GM19023 (cell line): Measurements from ENCODE around the gene STK32B.

Experiments used
- ATAC-seq: cut with Tn5 transposase; IDR thresholded peaks from one replicate; pipeline ENCODE4 v1.9.1; 2021; ENCODE audit warnings: mild to moderate bottlenecking, moderate library complexity; ENCODE audit not compliant: unreplicated experiment

STK32B gene

DNA sequence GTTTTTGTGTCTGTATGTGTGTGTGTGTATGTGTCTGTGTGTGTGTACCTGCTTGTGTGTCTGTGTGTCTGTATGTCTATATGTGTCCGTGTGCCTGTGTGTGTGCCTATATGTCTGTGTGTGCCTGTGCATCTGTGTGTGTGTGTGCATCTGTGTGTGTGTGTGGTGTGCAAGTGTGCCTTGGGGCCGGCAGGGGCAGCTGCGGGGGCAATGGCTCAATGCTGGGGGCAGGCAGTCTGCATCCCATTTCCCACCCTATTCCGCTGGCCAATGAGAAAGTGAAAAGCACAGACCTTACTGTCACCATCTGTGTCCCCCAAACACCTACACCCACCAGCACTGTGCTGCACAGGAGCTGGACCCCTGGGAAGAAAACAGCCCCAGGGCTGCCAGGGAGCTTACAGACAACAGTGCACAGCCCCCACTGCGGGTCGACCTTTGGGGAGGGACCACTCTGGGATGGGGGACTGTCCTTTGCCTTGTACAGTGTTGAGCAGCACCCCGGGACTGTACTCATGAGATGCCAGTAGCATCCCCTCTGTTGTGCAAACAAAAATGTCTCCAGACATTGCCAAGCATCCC, 411.1 kb downstream of the STK32B start:
- ATAC-seq: no peak

DNA sequence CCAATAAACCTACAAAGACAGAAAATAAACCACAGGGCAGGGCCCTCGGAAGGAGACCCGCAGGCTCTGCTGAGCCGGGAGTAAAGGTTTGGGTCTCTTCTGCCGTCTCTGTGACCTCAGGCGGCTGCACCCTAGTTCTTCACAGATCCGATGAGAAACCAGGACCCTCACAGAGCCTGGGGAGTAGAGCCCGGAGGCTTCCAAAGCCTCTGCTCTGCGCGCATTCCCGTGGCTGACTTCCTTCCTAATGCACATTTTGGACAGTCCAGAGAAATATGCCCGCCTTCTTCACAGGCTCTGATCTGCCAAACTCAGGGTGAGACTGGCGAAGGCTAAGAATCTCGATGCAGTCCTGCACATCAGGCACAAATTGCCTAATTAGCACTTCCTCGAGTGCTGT, 411.6 kb downstream of the STK32B start:
- no peak for ATAC-seq

DNA sequence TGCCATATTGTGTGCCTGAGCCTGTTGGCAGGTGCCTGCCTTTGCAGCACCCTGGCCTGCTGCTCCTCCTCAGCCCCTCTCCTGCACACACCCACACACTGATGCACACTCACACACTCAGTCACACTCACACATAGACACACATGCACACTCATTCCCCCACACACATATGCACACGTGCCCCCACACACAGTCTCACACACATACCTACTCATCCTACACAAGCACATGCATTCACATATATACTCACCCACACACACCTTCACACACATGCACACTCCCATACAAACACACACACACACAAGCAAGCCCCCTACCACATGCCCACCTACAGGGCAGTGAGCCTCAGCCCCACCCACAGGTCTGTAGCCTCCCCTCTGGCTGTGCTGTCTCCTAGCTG, 412.1 kb downstream of the STK32B start:
- ATAC-seq: no peak

DNA sequence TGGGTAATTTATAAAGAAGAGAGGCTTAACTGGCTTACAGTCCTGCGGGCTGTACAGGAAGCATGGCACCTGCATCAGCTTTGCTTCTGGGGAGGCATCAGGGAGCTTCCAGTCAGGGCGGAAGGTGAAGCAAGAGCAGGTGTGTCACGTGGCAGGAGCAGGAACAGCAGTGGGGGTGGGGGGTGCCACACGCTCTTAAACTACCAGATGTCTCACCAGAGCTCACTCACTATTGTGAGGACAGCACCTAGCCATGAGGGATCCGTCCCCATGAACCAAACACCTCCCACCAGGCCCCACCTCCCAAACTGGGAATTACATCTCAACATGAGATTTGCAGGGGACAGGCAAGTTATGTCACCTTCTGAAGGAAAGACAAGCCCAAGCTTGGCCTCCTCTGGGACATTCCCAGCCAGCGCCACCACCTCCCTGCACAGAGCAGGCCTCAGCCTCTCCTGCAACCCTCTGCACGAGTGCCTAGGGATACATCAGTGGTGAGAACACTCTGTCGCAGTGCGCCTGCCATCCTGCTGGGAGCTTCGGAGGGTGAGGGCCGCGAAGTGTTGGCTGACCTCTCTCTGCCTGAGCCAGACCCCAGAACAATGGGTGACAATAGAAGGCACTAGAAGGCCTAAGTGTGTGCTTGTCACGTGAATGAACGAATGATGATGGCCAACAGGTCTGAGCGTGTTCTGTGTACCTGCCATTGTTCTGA, 412.8 kb downstream of the STK32B start:
- ATAC-seq: no peak

DNA sequence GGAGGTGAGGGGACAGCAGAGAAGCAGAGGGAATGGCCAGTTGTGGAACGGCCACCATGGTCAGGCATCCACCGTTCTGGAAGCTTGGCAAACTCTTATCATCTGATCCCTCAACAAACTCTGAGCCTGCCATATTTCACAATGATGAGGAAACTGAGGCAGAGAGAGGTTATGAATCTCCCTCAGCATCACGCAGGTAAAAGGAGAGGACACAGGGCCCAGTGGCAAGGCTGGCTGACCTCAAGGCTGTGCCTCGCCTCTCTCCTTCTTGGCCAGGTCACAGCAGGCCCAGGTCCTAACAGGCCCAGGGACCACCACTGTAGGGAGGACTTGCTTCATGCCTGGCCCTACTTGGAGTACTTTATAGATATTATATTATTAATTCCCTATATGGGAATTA, 414.2 kb downstream of the STK32B start:
- ATAC-seq: no peak

DNA sequence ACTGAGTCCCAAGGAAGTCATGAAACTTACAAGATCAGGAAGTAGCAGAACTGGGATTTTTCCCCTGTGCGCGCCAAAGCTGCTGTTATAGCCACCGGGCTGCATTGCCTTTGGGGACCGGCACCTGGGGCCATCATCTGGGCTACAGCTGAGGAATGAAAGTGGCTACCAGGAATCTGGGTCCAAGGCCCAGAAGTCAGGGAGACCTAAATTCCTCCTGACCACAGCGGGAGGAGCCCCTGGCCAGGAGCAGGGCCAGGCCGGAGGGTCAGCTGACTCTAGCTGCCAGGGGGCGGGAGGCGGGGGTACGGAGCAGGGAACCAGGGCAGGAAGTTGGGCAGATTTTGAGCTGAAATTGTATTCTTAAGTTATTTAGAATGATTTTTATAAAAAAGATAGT, 414.7 kb downstream of the STK32B start:
- no peak for ATAC-seq

DNA sequence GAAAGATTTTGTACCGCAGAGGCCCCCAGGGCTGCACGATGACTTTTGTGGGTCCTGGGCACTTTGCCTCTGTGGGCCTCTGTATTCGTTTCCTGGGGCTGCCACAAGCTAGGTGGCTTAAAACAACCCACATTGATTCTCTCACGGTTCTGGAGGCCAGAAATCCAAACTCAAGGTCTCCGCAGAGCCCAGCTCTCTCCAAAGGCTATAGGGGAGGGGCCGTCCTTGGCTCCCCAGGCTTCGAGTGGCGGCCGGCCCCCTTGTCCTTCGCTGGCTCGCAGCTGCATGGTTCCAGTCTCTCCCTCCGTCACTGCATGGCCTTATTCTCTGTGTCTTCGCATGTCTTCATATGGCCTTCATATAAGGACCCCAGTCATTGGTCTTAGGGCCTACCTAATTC, 415.8 kb downstream of the STK32B start:
- ATAC-seq: no peak

DNA sequence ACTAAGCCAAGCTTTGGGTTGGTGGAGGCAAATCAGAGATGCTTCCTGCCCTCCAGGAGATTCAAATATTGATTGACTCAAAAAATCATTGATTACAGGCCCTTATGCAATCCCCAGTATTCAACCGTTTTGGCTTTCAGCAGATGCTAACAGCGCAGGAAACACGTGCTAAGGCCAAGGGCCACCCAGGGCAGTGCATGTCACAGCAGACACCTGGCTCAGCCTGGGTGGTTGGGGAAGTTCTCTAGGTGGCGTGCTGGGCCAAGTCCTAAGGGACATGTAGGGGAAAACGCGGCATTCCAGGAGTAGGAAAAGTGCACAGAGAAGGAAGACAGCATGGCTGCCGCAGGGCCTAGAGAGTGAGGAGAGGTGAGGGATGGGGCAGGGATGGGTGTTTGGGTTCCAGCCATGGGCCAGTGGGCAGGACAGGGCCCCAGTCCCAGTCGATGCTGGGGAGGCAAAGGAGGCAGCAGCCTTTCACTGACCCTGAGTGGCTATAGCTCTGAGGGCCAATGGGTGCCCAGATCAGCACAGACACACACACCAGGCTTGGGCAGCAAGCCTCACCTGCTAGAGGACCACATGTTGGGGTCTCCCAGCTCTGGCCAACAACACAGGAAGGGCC, 418.0 kb downstream of the STK32B start:
- ATAC-seq: no peak

DNA sequence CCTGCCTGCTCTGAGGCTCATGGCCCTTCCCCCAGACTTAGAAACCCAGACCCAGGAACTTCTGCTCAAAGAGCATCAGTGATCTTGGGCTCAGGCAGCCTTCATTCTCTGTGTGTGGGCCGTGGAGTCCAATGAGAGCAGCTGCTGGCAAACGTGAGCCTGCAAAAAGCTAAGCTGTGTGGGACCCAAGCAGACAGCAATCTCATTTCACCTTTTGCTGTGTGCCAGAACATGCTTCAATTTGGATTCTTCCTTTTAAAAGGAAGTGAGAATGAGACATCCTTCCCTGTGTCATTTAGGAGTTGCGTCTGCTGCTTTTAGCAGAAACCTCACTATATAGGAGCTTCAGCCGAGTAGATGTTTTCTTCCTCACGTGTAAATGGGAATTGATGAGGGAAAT, 418.6 kb downstream of the STK32B start:
- ATAC-seq: no peak

DNA sequence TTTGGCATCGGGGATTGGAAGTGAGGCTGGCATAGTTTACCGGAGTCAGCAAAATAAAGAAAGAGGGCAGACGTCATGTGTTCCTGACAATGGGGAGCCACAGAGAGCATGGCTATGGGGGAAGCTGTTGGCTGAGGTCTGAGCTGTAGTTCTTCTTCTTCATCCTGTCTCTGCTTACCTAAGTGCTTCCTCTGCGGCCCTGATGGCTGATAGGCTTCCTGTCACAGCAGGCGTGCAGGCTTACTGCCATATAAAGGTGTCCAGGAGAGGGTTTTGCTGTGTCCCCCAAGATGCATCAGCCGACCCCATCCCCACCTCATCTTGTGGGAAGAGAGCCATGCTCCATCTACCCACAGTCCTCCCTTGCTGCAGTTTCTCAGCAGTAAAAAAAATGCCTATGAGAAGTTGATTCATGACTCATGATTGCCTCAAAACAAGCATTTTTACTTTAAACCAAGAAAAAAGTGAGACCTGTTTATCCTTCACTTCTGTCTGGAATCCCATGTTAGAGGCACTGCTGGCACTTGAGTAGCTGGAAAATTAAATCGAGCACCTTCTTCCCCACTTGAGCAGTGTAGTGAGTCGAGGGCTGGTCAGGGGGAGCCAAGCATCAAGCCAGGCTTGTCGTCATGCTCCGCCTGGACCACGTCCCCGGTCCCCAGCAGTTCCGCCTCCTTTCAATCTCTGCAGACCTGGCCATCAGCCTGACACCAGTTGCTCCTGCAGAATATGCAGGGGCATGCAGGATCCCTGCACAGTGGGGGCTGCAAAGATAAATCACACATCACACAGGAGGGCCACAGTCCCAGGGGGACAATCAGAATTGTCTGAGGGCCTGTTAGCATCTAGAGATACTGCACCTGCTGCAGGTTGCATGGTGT, 419.3 kb downstream of the STK32B start:
- no peak for ATAC-seq

DNA sequence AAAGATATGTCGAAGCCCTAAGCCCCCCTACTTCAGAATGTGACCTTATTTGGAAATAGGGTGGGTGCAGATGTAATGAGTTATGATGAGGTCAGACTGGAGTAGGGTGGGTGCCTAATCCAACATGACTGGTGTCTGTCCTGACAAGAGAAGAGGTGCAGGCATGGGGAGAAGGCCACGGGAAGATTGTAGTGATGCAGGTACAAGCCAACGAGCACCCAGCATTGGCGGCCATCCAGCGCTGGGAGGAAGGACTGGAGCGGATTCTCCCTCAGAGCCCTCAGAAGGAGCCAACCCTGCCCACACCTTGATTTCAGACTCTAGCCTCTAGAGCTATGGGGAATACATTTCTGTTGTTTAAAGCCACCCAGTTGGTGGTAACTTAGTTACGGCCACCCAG, 419.9 kb downstream of the STK32B start:
- no peak for ATAC-seq

DNA sequence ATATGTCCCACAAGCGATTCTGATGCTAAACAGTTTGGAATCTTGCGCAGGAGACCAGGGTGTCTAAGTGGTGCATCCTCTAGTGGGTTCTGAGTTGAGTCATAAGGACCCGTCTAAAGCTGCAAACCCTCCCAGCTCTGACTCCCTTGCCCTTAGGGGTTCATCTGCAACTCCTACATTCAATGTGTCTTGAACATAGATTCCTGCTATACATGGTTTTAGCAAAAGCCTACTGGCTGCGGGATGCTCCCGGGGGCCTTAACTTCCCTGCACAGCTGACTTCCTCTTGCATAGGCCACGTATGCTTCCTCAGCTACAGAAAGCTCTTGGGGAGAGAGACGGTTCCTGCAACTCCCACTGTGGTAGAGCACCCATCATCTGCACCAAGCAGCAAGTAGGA, 420.4 kb downstream of the STK32B start:
- no peak for ATAC-seq

DNA sequence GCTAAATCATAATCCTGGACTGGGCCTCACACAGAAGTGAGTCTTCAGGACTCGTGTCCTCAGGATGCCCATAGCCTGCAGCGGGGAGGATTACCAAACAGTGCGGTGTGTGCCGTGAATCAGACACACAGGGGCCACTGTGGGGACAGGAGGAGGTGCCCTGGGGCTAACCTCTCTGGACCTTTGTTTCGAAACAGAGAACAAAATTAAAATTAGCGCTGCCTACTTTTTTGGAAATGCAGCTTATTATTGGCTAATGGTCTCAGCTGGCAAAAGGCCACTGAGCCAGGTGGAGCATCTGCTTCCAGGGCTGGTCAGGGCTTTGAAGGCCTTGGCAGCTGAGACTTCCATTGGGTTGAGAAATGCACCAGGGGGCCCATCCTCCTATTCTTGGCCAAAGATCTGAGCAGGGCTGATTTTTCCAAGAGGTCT, 420.9 kb downstream of the STK32B start:
- ATAC-seq: no peak

DNA sequence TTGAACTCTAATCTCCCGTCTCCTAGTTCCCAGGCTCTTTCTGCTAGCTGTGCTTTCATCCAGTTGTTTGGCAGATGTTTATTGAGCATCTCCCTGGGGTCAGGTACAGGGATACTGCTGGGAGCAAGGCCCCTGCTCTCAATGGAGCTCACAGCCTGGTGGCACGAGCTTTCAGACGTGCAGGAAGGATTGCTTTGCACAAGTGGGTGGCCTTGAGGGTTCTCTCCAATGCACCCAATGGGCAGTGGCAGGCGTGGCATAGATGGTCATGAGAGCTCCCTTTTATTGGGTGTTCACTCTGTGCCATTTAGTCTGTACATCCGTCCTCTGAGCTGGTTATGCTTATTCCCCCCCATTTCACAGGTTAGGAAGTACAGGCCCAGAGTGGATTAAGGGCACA, 421.8 kb downstream of the STK32B start:
- ATAC-seq: no peak

DNA sequence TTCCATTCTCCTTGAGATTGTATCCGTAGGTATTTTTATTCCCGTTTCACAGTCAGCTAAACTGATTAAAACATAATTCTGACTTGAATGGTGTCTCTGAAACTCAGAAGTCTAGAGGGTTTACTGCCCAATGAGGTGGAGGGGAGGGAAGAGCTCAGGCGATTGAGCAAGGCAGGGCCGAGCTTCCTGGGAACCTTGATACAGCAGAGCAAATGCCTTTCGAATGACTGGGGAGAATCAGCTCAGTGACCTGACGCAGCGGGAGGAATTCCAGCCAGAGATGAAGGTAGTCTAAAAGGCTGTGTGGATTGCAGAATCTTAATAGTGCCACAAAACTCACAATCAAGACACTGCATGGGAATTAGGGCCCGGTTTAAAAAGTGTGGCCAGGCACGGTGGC, 423.5 kb downstream of the STK32B start:
- no peak for ATAC-seq

DNA sequence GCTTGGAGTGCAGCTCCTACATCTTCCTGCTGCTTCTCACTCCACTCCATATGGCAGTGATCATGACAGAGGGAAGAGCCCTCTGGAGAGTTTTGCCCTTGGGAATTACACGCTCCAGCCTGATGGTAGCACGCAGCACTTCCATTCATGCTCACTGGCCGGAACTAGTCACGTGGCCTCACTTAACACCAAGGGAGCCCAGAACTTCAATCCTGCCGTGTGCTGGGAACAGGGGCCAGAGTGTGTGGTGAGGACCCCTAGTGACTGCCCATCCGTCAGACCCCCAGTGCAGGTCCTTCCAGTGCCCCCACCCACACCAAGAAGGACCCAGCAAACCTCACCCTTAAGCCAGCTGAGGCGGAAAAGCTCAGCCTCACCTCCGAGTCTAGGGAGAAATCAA, 426.3 kb downstream of the STK32B start:
- no peak for ATAC-seq

DNA sequence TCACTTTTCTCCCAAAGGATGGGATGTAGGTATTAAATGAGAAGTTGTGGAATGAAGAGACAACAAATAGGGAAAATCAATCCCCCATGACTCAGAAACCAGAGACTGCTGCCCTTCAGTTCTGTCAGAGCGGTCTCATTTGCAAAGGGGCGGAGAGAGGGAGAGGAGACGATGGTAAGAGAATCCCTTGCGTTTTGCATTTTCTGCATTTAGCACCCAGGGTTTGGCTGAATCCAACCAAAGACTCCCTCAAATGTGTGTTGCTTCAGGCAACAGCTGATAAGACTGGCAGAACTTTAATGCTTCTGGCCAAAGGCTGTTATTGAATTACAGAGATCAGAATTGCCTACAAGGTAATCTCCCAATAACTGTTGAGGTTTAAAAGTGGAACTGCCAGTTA, 426.9 kb downstream of the STK32B start:
- no peak for ATAC-seq

DNA sequence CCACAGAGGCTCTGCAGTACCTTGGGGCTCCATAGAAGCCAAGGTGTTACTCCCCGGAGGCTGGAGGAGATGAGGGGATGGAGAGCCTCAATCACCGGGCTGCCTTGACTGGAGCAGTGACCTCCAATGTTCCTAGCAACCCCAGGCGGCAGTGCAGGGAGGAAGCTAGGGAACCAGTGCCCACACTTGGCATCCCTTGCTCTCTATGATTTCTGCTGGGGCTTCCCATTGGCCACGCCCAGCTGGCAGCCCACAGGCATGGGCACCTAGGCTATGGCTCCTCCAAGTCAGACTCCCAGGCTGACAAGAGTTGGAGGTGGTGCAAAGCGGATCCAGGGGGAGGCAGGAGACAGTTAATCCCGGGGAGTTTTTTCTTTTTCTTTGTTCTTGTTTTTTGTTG, 427.4 kb downstream of the STK32B start:
- ATAC-seq: no peak

DNA sequence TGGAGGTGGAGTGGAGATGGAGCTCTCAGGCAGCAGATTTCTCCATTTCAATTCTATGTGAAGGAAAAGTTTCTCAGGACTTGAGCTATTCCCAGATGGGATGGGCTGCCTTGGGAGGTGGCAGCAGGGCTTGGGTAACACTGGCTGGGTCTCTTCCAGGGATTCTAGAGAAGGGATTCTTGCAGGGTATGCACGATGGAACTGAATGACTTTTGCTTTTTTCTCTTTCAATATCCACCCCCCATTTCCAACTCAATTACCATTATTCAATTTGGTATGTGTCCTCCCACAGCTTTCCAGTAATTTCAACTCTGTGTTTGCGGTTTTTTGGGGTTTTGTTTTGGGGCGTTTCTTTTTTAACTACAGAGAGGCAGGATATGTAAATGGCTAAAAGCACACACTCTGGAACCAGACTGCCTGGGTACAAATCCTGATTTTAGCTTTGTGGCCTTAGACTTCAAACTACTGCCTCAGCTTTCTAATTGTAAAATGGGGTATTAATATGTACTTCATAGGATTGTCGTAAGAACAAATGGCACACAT, 428.3 kb downstream of the STK32B start:
- no peak for ATAC-seq

DNA sequence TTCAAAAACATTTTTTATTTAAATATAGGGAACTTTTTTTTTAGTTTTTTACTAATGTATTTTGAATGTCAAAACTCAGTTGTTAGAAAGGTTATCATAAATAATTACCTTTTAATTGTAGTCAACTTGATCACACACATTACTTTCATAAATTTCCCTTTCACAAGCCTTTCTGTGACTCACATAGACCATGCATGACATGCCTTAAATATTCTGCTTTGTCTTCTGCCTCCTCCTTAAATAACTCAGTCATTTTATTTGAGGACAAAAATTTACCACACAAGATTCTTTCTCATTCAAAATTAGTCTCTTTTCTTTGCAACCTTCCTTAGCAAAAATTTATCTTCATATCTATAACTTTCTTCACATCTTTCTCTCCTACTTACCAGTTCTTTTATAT, 437.1 kb downstream of the STK32B start:
- no peak for ATAC-seq

DNA sequence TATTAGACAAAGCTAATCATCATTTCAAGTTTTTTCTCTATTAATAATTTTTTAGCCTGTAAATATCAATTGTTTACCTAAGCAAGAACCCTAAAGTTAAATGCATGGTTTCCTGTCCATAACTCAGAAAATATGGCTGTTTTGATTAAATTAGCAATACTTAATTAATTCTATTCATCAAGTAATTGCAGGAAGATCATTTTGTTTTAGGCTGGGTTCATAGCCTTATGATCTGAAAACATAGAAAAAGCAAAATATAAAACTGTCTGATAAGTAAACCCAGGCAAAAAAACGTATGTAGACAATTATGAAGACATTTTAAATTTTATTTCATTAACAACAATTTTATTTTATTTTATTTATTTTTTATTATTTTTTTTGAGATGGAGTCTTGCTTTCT, 438.0 kb downstream of the STK32B start:
- no peak for ATAC-seq
